Measurements from ENCODE around the gene GRHL3. TPM values are rescaled to one million over a fixed set of nuclear protein-coding genes. Genes with fewer than 3 reads are reported as not detected.

Gene GRHL3
- total and polyA plus RNA-seq, 2 donors (not counting 3 experiments of a cell fraction or from before 2014, with no cell fraction given) = not detected

GRCh38 chr1:24300971-24301784 is 18.0 kb upstream of the GRHL3 start:
- FAIRE-seq = no peak

GRCh38 chr1:24301785-24302175 is 17.4 kb upstream of the GRHL3 start:
- H3K9ac ChIP-seq (replicated peaks; ENCODE audit: extremely low read depth, insufficient read depth, low read length) = no peak overlapping the region
- no peaks in the 10 kb centered on the region for H3K9me3 ChIP-seq (replicated peaks; ENCODE audit: control insufficient read depth, insufficient read depth, low read length)
- H3K4me2 ChIP-seq (ENCODE audit: insufficient read depth, low read length) = no peak overlapping the region
- peaks cover 19 to 24% of the 10 kb centered on the region in 2 experiments for H3K27me3 ChIP-seq (ENCODE audit: control insufficient read depth in 2 of 2, insufficient read depth in 2 of 2, low read length in 2 of 2)
- H3K79me2 ChIP-seq (ENCODE audit: control insufficient read depth, insufficient read depth, low read length) = no peaks in the 10 kb centered on the region
- no peaks in the 10 kb centered on the region for H3K36me3 ChIP-seq (ENCODE audit: control insufficient read depth in 2 of 2, extremely low read depth in 1 of 2, insufficient read depth in 2 of 2, low read length in 2 of 2)
- no peak for DNase-seq (ENCODE audit: low read depth, low spot score)
- H3K27ac ChIP-seq (ENCODE audit: insufficient read depth, low read depth, low read length) = no peak overlapping the region
- no peak overlapping the region for H3K4me3 ChIP-seq (replicated peaks in 1 of 3; ENCODE audit: insufficient read depth in 1 of 3, low read depth in 1 of 3, low read length in 3 of 3)
- no peak for FAIRE-seq
- no peak overlapping the region for H2AFZ ChIP-seq (ENCODE audit: low read depth, low read length)
- H3K4me1 ChIP-seq (ENCODE audit: control insufficient read depth, extremely low read depth, insufficient read depth, low read length) = no peaks in the 10 kb centered on the region
- intact Hi-C loops (cut with micrococcal nuclease) = no loop called here
- ChIA-PET POLR2A (interaction anchor here (0.6 kb wide), 1 partner anchor 15 kb away, joined by 4 read pairs; no protein-coding TSS in a partner anchor), CTCF (interaction anchor here (0.7 to 2.6 kb wide), 5 partner anchors 18 to 152 kb away, joined by 3 to 12 read pairs (median 3); partner anchors contain the start of gene GRHL3)
- H4K20me1 ChIP-seq (replicated peaks; ENCODE audit: control insufficient read depth, extremely low read depth, insufficient read depth, low read length) = no peaks in the 10 kb centered on the region
- H3K9me1 ChIP-seq (replicated peaks; ENCODE audit: control insufficient read depth, extremely low read depth, insufficient read depth, low read length) = no peaks in the 10 kb centered on the region
- no TSS peak for BruUV-seq (replicated peaks)
- dilution Hi-C loops (cut with MboI; ENCODE audit: extremely low pct_ligation_motif_present, low sequenced_read_pairs) = no loop called here
- TF ChIP-seq JUN (IDR thresholded peaks at IDR 0.05; ENCODE audit: borderline replicate concordance, insufficient read depth, insufficient read length, low read depth) (no peak), GATA2 (IDR thresholded peaks at IDR 0.05; ENCODE audit: insufficient read depth, insufficient read length, low read depth, low read length) (no peak), EZH2 (IDR thresholded peaks at IDR 0.05; ENCODE audit: borderline replicate concordance, low read depth, low read length, severe bottlenecking) (no peak), POLR2A (IDR thresholded peaks at IDR 0.05; ENCODE audit: low read depth, low read length) (no peak), CTCF (IDR thresholded peaks at IDR 0.05; ENCODE audit: extremely low read depth in 1 of 2, insufficient read depth in 1 of 2, low read depth in 1 of 2, low read length in 2 of 2) (no peak)

More at GRCh38 chr1:24300971-24301784, 18.0 kb upstream of the GRHL3 start:
- CTCF ChIA-PET = interaction anchor here (0.7 to 2.6 kb wide), 5 partner anchors 17 to 151 kb away, joined by 3 to 12 read pairs (median 3); partner anchors contain the start of gene GRHL3
- no TSS peak for BruUV-seq (replicated peaks)
- Histone ChIP-seq H4K20me1 (replicated peaks; ENCODE audit: control insufficient read depth, extremely low read depth, insufficient read depth, low read length) (no peaks in the 10 kb centered on the region), H3K9me3 (replicated peaks; ENCODE audit: control insufficient read depth, insufficient read depth, low read length) (no peaks in the 10 kb centered on the region), H3K27me3 (ENCODE audit: control insufficient read depth in 2 of 2, insufficient read depth in 2 of 2, low read length in 2 of 2) (peaks cover 19 to 20% of the 10 kb centered on the region in 2 experiments), H3K4me1 (ENCODE audit: control insufficient read depth, extremely low read depth, insufficient read depth, low read length) (no peaks in the 10 kb centered on the region), H2AFZ (ENCODE audit: low read depth, low read length) (no peak overlapping the region), H3K27ac (ENCODE audit: insufficient read depth, low read depth, low read length) (no peak overlapping the region), H3K4me3 (replicated peaks in 1 of 3; ENCODE audit: insufficient read depth in 1 of 3, low read depth in 1 of 3, low read length in 3 of 3) (no peak overlapping the region), H3K4me2 (ENCODE audit: insufficient read depth, low read length) (no peak overlapping the region), H3K9ac (replicated peaks; ENCODE audit: extremely low read depth, insufficient read depth, low read length) (no peak overlapping the region), H3K9me1 (replicated peaks; ENCODE audit: control insufficient read depth, extremely low read depth, insufficient read depth, low read length) (no peaks in the 10 kb centered on the region), H3K79me2 (ENCODE audit: control insufficient read depth, insufficient read depth, low read length) (no peaks in the 10 kb centered on the region), H3K36me3 (ENCODE audit: control insufficient read depth in 2 of 2, extremely low read depth in 1 of 2, insufficient read depth in 2 of 2, low read length in 2 of 2) (no peaks in the 10 kb centered on the region)
- POLR2A ChIA-PET = interaction anchor here (0.6 kb wide), 1 partner anchor 14 kb away, joined by 4 read pairs; no protein-coding TSS in a partner anchor
- intact Hi-C loops (cut with micrococcal nuclease) (no loop called here), dilution Hi-C loops (cut with MboI; ENCODE audit: extremely low pct_ligation_motif_present, low sequenced_read_pairs) (no loop called here)
- DNase-seq (ENCODE audit: low read depth, low spot score) = no peak
- TF ChIP-seq FOS (IDR thresholded peaks at IDR 0.05; ENCODE audit: borderline replicate concordance, insufficient read depth, low read length) (no peak), MAX (IDR thresholded peaks at IDR 0.05; ENCODE audit: insufficient read depth, insufficient read length) (no peak), POLR2AphosphoS5 (IDR thresholded peaks at IDR 0.05; ENCODE audit: insufficient read depth, low read depth, low read length) (no peak), MYC (IDR thresholded peaks at IDR 0.05; ENCODE audit: low read depth, low read length) (no peak), GATA2 (IDR thresholded peaks at IDR 0.05; ENCODE audit: insufficient read depth, insufficient read length, low read depth, low read length) (no peak)
